H1 (cell line): ENCODE measurements around the gene ZNF813. TPM values are rescaled to one million over a fixed set of nuclear protein-coding genes. Genes with fewer than 3 reads are reported as not detected.

Experiments used
- CTCF ChIA-PET: fragments of 300-600 bp; sonication (Branson Sonifier 250); formaldehyde crosslinking; loops from one replicate; lab custom pipeline; 2021; ENCODE audit not compliant: partially characterized antibody; lab: Charles Lee
- POLR2A ChIA-PET: fragments of 300-600 bp; sonication (Branson Sonifier 250); formaldehyde crosslinking; loops from one replicate; lab custom pipeline; 2021; ENCODE audit warnings: inconsistent platforms; ENCODE audit not compliant: partially characterized antibody; lab: Charles Lee
- DNase-seq, 2 experiments: peaks; one replicate each; pipeline versions ENCODE4 v3.0.0 to v3.0.0-alpha.2; 2010 to 2022; ENCODE audit warnings: low spot score in 2 of 2, low read depth in 1 of 2, mixed read lengths in 1 of 2
- FAIRE-seq: peaks from 2 replicates; lab custom pipeline; 2011; peaks lifted over from hg19 to GRCh38; lab: Jason Lieb, UNC
- H2AFZ ChIP-seq: 2 replicates; pipeline ENCODE4 v1.8.1; 2012; ENCODE audit warnings: low read length, inconsistent platforms
- H2AK5ac ChIP-seq: 2 replicates; pipeline ENCODE4 v1.6.1; 2013; ENCODE audit warnings: low read depth, low read length
- H2BK120ac ChIP-seq: replicated peaks from 2 replicates; pipeline ENCODE3; 2013; ENCODE audit warnings: low read depth, low read length, inconsistent platforms
- H2BK12ac ChIP-seq: 2 replicates; pipeline ENCODE4 v1.6.1; 2013; ENCODE audit warnings: low read depth, low read length
- H2BK15ac ChIP-seq: 2 replicates; pipeline ENCODE4 v1.6.1; 2013; ENCODE audit warnings: low read length
- H2BK20ac ChIP-seq: 2 replicates; pipeline ENCODE4 v1.6.1; 2013; ENCODE audit warnings: low read length
- H2BK5ac ChIP-seq: 2 replicates; pipeline ENCODE4 v1.6.1; 2013; ENCODE audit warnings: low read depth, low read length
- H3K14ac ChIP-seq: 2 replicates; pipeline ENCODE4 v1.6.1; 2013; ENCODE audit warnings: inconsistent platforms; ENCODE audit not compliant: insufficient read length
- H3K18ac ChIP-seq: 2 replicates; pipeline ENCODE4 v1.6.1; 2013; ENCODE audit warnings: low read length; ENCODE audit errors: extremely low read depth
- H3K23ac ChIP-seq: 2 replicates; pipeline ENCODE4 v1.6.1; 2013; ENCODE audit warnings: inconsistent platforms; ENCODE audit not compliant: insufficient read length
- H3K23me2 ChIP-seq: 2 replicates; pipeline ENCODE4 v1.6.1; 2013; ENCODE audit warnings: low read depth, low read length
- H3K27ac ChIP-seq: 2 replicates; pipeline ENCODE4 v1.6.1; 2011; ENCODE audit warnings: low read depth, low read length, inconsistent platforms
- H3K27me3 ChIP-seq, 4 experiments: replicated peaks in 1 of 4; 1 replicate in 1 of 4; 2 replicates in 3 of 4; pipeline versions ENCODE4 v1.6.1 to v1.8.1; 2011 to 2013; ENCODE audit warnings: low read length in 3 of 4, mild to moderate bottlenecking in 3 of 4, inconsistent platforms in 2 of 4, mixed read lengths in 2 of 4, moderate library complexity in 1 of 4; ENCODE audit not compliant: control insufficient read depth in 3 of 4, insufficient read depth in 3 of 4; ENCODE audit errors: extremely low read depth in 1 of 4
- H3K36me3 ChIP-seq, 4 experiments: 2 replicates each; pipeline versions ENCODE4 v1.6.1 to v1.8.1; 2011 to 2013; ENCODE audit warnings: mild to moderate bottlenecking in 4 of 4, low read length in 3 of 4, moderate library complexity in 2 of 4, control low read depth in 1 of 4, inconsistent platforms in 1 of 4; ENCODE audit not compliant: insufficient read depth in 4 of 4, control insufficient read depth in 2 of 4
- H3K4ac ChIP-seq: replicated peaks from 2 replicates; pipeline ENCODE3; 2013; ENCODE audit warnings: low read length, low read depth, mixed read lengths, inconsistent platforms; ENCODE audit not compliant: insufficient read length
- H3K4me1 ChIP-seq, 4 experiments: replicated peaks in 1 of 4; 1 replicate in 1 of 4; 2 replicates in 3 of 4; pipeline versions ENCODE4 v1.6.1 to v1.8.1; 2011 to 2013; ENCODE audit warnings: low read length in 3 of 4, inconsistent platforms in 2 of 4, mixed read lengths in 1 of 4; ENCODE audit not compliant: insufficient read depth in 4 of 4, control insufficient read depth in 3 of 4
- H3K4me2 ChIP-seq, 2 experiments: 2 replicates each; pipeline versions ENCODE4 v1.6.1 to v1.8.1; 2011 to 2013; ENCODE audit warnings: low read depth in 2 of 2, low read length in 2 of 2, control low read depth in 1 of 2, inconsistent platforms in 1 of 2, mild to moderate bottlenecking in 1 of 2; ENCODE audit not compliant: insufficient read depth in 1 of 2
- H3K4me3 ChIP-seq, 4 experiments: fragments of 200-600, 300-600 bp in 1 of 4; sonication (generic), shearing (Covaris generic), sonication (Bioruptor Twin) in 1 of 4; 2 replicates each; pipeline versions ENCODE4 v1.5.1 to v1.8.1; 2011 to 2016; ENCODE audit warnings: low read length in 4 of 4, low read depth in 3 of 4, control low read depth in 2 of 4, inconsistent platforms in 2 of 4, mild to moderate bottlenecking in 2 of 4, mixed read lengths in 1 of 4, moderate library complexity in 1 of 4; ENCODE audit not compliant: insufficient read depth in 2 of 4; ENCODE audit errors: extremely low read depth in 1 of 4
- H3K56ac ChIP-seq: replicated peaks from 2 replicates; pipeline ENCODE3; 2013; ENCODE audit warnings: low read depth, mild to moderate bottlenecking, mixed read lengths, low read length, inconsistent platforms; ENCODE audit not compliant: insufficient read length
- H3K79me1 ChIP-seq: 2 replicates; pipeline ENCODE4 v1.6.1; 2013; ENCODE audit warnings: low read depth, low read length, control low read depth
- H3K79me2 ChIP-seq, 2 experiments: 2 replicates each; pipeline versions ENCODE4 v1.6.1 to v1.8.1; 2012 to 2013; ENCODE audit warnings: low read length in 2 of 2, mild to moderate bottlenecking in 2 of 2, inconsistent platforms in 1 of 2; ENCODE audit not compliant: insufficient read depth in 2 of 2, control insufficient read depth in 1 of 2
- H3K9ac ChIP-seq, 4 experiments: replicated peaks in 1 of 4; 1 replicate in 1 of 4; 2 replicates in 3 of 4; pipeline versions ENCODE4 v1.6.1 to v1.8.1; 2011 to 2013; ENCODE audit warnings: low read depth in 3 of 4, low read length in 3 of 4, control low read depth in 2 of 4, mild to moderate bottlenecking in 2 of 4, moderate library complexity in 2 of 4, inconsistent platforms in 1 of 4; ENCODE audit errors: extremely low read depth in 1 of 4
- H3K9me3 ChIP-seq, 2 experiments: 2 replicates each; pipeline versions ENCODE4 v1.6.1 to v1.8.1; 2012 to 2013; ENCODE audit warnings: mild to moderate bottlenecking in 2 of 2, moderate library complexity in 2 of 2, control low read depth in 1 of 2, inconsistent platforms in 1 of 2, low read depth in 1 of 2, low read length in 1 of 2, mixed read lengths in 1 of 2; ENCODE audit not compliant: insufficient read depth in 2 of 2
- H4K20me1 ChIP-seq, 2 experiments: replicated peaks in 1 of 2; 2 replicates each; pipeline versions ENCODE3 to v1.8.1; 2011 to 2013; ENCODE audit warnings: inconsistent platforms in 2 of 2, low read length in 2 of 2, mild to moderate bottlenecking in 1 of 2; ENCODE audit not compliant: insufficient read depth in 2 of 2, control insufficient read depth in 1 of 2
- H4K5ac ChIP-seq: 2 replicates; pipeline ENCODE4 v1.6.1; 2013; ENCODE audit warnings: low read length, low read depth, mixed read lengths, inconsistent platforms; ENCODE audit not compliant: insufficient read length
- H4K8ac ChIP-seq: 2 replicates; pipeline ENCODE4 v1.8.0; 2013; ENCODE audit warnings: mild to moderate bottlenecking, moderate library complexity, low read length, inconsistent platforms; ENCODE audit not compliant: insufficient read depth; ENCODE audit errors: extremely low read depth
- H4K91ac ChIP-seq: replicated peaks from 2 replicates; pipeline ENCODE3; 2013; ENCODE audit warnings: low read length, mixed read lengths, inconsistent platforms; ENCODE audit not compliant: insufficient read length
- ATF3 ChIP-seq: IDR thresholded peaks from 2 replicates; pipeline ENCODE4 v1.6.1; 2011; ENCODE audit warnings: low read depth, mild to moderate bottlenecking, low read length; ENCODE audit not compliant: insufficient read depth
- BACH1 ChIP-seq: IDR thresholded peaks from 2 replicates; pipeline ENCODE4 v1.6.1; 2012; ENCODE audit warnings: low read length, improper control_type of control experiment
- TCF12 ChIP-seq: IDR thresholded peaks from 2 replicates; pipeline ENCODE4 v1.6.1; 2011; ENCODE audit warnings: low read depth, mild to moderate bottlenecking, low read length
- WGBS, 2 experiments: shearing (Covaris generic) in 1 of 2; methylation state at CpG; one replicate each; pipeline versions ENCODE4 v1.1.6 to v1.1.7; 2013 to 2015; ENCODE audit warnings: low lambda C conversion rate in 2 of 2, mixed read lengths in 2 of 2, inconsistent platforms in 1 of 2, low coverage in 1 of 2, missing lambda C conversion rate in 1 of 2; ENCODE audit not compliant: insufficient replicate concordance in 2 of 2, insufficient coverage in 1 of 2, insufficient read length in 1 of 2; ENCODE audit errors: extremely low coverage in 1 of 2, missing lambda C conversion rate in 1 of 2; 5-methylcytosine and 5-hydroxymethylcytosine counted together
- polyA plus RNA-seq, 7 experiments: library from polyadenylated mRNA; depleted of rRNA in 3 of 7; stranded (reverse) in 5 of 7; unstranded in 2 of 7; fragments of >200 nt in 5 of 7; fragments of 200-250 nt in 2 of 7; gene quantifications; 1 replicate in 5 of 7; 2 replicates in 1 of 7; 4 replicates in 1 of 7; pipeline versions ENCODE4 v1.2.1 to v1.2.3, GENCODE V29; 2011 to 2013; ENCODE audit warnings: missing spikeins in 2 of 7, mixed read lengths in 2 of 7
- total RNA-seq: library from RNA; stranded (reverse); fragmentation: NEBNext Ultra II Directional; extraction: Animal tissue kit (Norgen Biotek cat#: 25700); gene quantifications from 2 replicates; pipeline ENCODE4 v1.2.1, GENCODE V29; 2021

The ZNF813 gene
- total and polyA plus RNA-seq, 2 of the 8 experiments (the other 6 are each of a cell fraction or from before 2014, with no cell fraction given) = 2.9 to 22.1 TPM

DNA sequence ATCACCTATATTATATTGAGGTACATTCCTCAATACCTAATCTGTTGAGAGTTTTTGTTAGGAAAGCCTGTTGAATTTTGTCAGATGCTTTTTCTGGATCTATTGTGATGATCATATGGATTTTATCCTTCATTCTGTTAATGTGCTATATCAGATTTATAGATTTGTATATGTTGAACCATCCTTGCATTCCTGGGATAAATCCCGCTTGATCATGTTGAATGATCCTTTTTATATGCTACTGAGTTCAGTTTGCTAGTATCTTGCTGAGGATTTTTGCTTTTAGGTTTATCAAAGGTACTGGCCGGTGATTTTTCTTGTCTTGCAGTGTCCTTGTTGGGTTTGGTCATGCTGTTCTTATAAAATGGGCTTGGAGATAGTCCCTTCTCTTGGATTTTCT lies 58.4 kb downstream of the ZNF813 start:
- CTCF ChIA-PET = interaction anchor here (1.0 kb wide), 1 partner anchor 18 kb away, joined by 3 read pairs; no protein-coding TSS in a partner anchor
- Histone ChIP-seq H2AFZ (no peak overlapping the region), H3K9ac (no peak overlapping the region), H2BK15ac (no peak overlapping the region), H4K8ac (no peak overlapping the region), H3K79me2 (peaks cover 10 to 46% of the 10 kb centered on the region in 2 experiments; a peak in 3 of 4 replicates), H3K79me1 (peaks cover 3% of the 10 kb centered on the region; the same call in 1 of the 2 replicates), H2AK5ac (no peak overlapping the region), H3K23ac (no peak overlapping the region), H3K27me3 (no peaks in the 10 kb centered on the region), H2BK20ac (no peak overlapping the region), H3K4me1 (peaks cover 0 to 5% (median 0%) of the 10 kb centered on the region in 4 experiments; a peak in 3 of 7 replicates), H3K18ac (no peak overlapping the region), H2BK5ac (no peak overlapping the region), H3K14ac (no peak overlapping the region), H3K36me3 (peaks cover 2 to 31% (median 16%) of the 10 kb centered on the region in 4 experiments; a peak in 6 of 8 replicates), H3K23me2 (peaks cover 7% of the 10 kb centered on the region), H4K91ac (no peak overlapping the region), H4K5ac (no peak overlapping the region), H2BK120ac (no peak overlapping the region), H2BK12ac (no peak overlapping the region), H3K27ac (no peak overlapping the region), H3K4me3 (no peak overlapping the region), H3K56ac (no peak overlapping the region), H3K4me2 (no peak overlapping the region), H3K4ac (no peak overlapping the region), H4K20me1 (peaks cover 0 to 8% of the 10 kb centered on the region in 2 experiments), H3K9me3 (peaks cover 0 to 3% of the 10 kb centered on the region in 2 experiments; a peak in 1 of 4 replicates)
- TF ChIP-seq ATF3 (no peak), TCF12 (no peak), BACH1 (no peak)
- no peak for DNase-seq
- no peak for FAIRE-seq
- POLR2A ChIA-PET = no interaction called here
- WGBS, 2 experiments = 95% methylated on average over 2 of the region's 2 CpGs; no CpG with 5 or more reads in 1 of the 2 experiments
